ENCODE results near the gene FTH1. TPM values are rescaled to one million over a fixed set of nuclear protein-coding genes. Genes with fewer than 3 reads are reported as not detected.

FTH1 gene
- total and polyA plus RNA-seq, 2 of the 4 experiments (the other 2 are of a cell fraction): 344 to 2,516 TPM

DNA sequence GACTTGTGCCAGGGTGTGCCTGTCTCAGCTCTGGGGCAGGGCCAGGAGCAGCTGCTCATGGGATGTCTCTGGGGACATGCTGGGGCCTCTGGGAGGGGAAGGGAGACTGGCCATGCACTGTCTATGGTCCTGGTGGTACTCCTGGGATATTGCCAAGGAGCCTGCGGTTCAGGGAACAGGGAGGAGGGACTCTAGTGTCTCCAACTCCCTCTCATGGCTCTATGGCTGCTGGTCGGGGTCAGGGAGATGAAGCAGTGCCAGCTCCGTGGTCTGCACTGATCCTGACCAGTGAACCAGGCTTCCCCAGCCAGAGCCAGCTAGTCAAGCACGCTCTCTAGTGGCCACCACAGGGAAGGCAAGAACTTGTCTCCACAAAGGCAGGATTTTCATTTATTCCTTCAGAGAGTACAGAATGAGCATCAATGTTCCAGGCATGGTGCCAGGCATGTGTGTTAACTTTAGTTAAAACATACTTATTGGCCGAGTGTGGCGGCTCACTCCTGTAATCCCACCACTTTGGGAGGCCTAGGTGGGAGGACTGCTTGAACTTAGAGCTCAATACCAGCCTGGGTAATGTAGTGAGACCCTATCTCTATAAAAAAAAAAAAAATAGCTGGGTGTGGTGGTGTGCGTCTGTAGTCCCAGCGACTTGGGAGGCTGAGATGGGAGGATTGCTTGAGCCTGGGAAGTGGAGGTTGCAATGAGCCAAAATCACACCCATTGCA is 19.8 kb downstream of the FTH1 start:
- Histone ChIP-seq H2BK15ac (ENCODE audit: low read depth, low read length) (no peak overlapping the region), H2BK120ac (ENCODE audit: low read depth, low read length) (peak overlapping the region; percentile 40; the same call in 1 of the 2 replicates), H3K36me3 (ENCODE audit: control insufficient read depth, insufficient read depth, low read length) (no peaks in the 10 kb centered on the region), H3K56ac (ENCODE audit: extremely low read depth, insufficient read depth, low read length) (no peak overlapping the region), H3K27ac (ENCODE audit: insufficient read depth, low read length) (no peak overlapping the region), H3K27me3 (ENCODE audit: control insufficient read depth, insufficient read depth, low read length) (peaks cover 2% of the 10 kb centered on the region), H2AK9ac (replicated peaks; ENCODE audit: low read depth, low read length, poor library complexity) (no peak overlapping the region), H3K18ac (ENCODE audit: low read depth, low read length) (no peak overlapping the region), H3K4me2 (ENCODE audit: low read depth, low read length) (no peak overlapping the region), H3K9me1 (ENCODE audit: insufficient read depth, low read length) (peaks cover 11% of the 10 kb centered on the region), H3K79me1 (ENCODE audit: low read depth in 1 of 2, low read length in 2 of 2) (peaks cover 0 to 6% of the 10 kb centered on the region in 2 experiments; a peak in 1 of 4 replicates), H3K9ac (ENCODE audit: low read depth, low read length) (no peak overlapping the region), H3K14ac (replicated peaks; ENCODE audit: low read depth, low read length) (no peak overlapping the region), H4K91ac (ENCODE audit: insufficient read depth, low read depth, low read length) (no peak overlapping the region), H2BK20ac (ENCODE audit: low read depth, low read length) (no peak overlapping the region), H3K4me1 (ENCODE audit: control insufficient read depth, insufficient read depth, low read length) (peaks cover 8% of the 10 kb centered on the region; the same call in 1 of the 2 replicates), H3K23ac (ENCODE audit: low read depth, low read length) (no peak overlapping the region), H2BK5ac (ENCODE audit: low read depth, low read length, poor library complexity, severe bottlenecking) (no peak overlapping the region), H4K20me1 (ENCODE audit: insufficient read depth, low read length) (no peaks in the 10 kb centered on the region), H4K5ac (ENCODE audit: low read depth, low read length) (no peak overlapping the region), H3K4ac (ENCODE audit: low read depth, low read length) (no peak overlapping the region), H2AK5ac (ENCODE audit: low read depth, low read length) (no peak overlapping the region), H4K8ac (ENCODE audit: low read depth in 2 of 2, low read length in 2 of 2) (no peak overlapping the region), H2AFZ (replicated peaks; ENCODE audit: low read length, poor library complexity) (peak overlapping the region; percentile 84), H3K4me3 (ENCODE audit: insufficient read depth, low read depth, low read length) (no peak overlapping the region), H3K9me3 (ENCODE audit: control insufficient read depth, insufficient read depth, low read length) (no peaks in the 10 kb centered on the region)
- ATAC-seq (ENCODE audit: low read depth) (peak; percentile 85), DNase-seq (peak; percentile 88)
- intact Hi-C loops (cut with micrococcal nuclease): loop anchor here (1.0 kb wide), 5 partner anchors 48 to 161 kb away; no protein-coding TSS in a partner anchor
- ChIA-PET CTCF (interaction anchor here (0.6 to 3.1 kb wide), 17 partner anchors 10 to 151 kb away, joined by 3 to 52 read pairs (median 4); partner anchors contain the start of gene FTH1), POLR2A (ENCODE audit: unreplicated experiment) (no interaction called here)
- dilution Hi-C loops (cut with HindIII; ENCODE audit: low sequenced_read_pairs, unreplicated experiment): no loop called here
- in situ Hi-C loops (cut with MboI; ENCODE audit: low sequenced_read_pairs): loop anchor here (5.0 kb wide), 1 partner anchor 50 kb away; no protein-coding TSS in a partner anchor
- BruUV-seq (replicated peaks): no TSS peak
- WGBS, 2 experiments (ENCODE audit: extremely low coverage in 2 of 2, insufficient read length in 1 of 2): 8% methylated on average over 2 of the region's 8 CpGs; no CpG with 5 or more reads in 1 of the 2 experiments
- TF ChIP-seq FOS (IDR thresholded peaks at IDR 0.05; ENCODE audit: low read depth, low read length) (no peak), USF2 (IDR thresholded peaks at IDR 0.05; ENCODE audit: low read depth, low read length) (no peak), RAD21 (IDR thresholded peaks at IDR 0.05; ENCODE audit: low read length) (peak; percentile 99), SMC3 (IDR thresholded peaks at IDR 0.05; ENCODE audit: low read depth, low read length) (peak; percentile 96), ELK1 (IDR thresholded peaks at IDR 0.05; ENCODE audit: borderline replicate concordance, low read depth, low read length) (no peak), MAFK (IDR thresholded peaks at IDR 0.05; ENCODE audit: low read depth, low read length) (no peak), NFE2L2 (IDR thresholded peaks at IDR 0.05; ENCODE audit: low read depth, low read length) (no peak), MAZ (IDR thresholded peaks at IDR 0.05; ENCODE audit: borderline replicate concordance, low read depth, low read length) (0 out of 2 replicates have a peak, but pooled peaks have one; percentile 25), CHD1 (IDR thresholded peaks at IDR 0.05; ENCODE audit: low read depth, low read length) (no peak), CTCF (conservative IDR thresholded peaks at IDR 0.05; ENCODE audit: low read depth, low read length) (peak; percentile 98), CEBPB (IDR thresholded peaks at IDR 0.05; ENCODE audit: low read depth, low read length) (no peak), RFX5 (IDR thresholded peaks at IDR 0.05; ENCODE audit: low read depth, low read length) (no peak), RCOR1 (IDR thresholded peaks at IDR 0.05; ENCODE audit: insufficient replicate concordance, low read length) (no peak), MXI1 (IDR thresholded peaks at IDR 0.05; ENCODE audit: borderline replicate concordance, low read depth, low read length) (no peak)

All from IMR-90 (cell line).